ENCODE data around the gene MSX1.

Gene MSX1

DNA sequence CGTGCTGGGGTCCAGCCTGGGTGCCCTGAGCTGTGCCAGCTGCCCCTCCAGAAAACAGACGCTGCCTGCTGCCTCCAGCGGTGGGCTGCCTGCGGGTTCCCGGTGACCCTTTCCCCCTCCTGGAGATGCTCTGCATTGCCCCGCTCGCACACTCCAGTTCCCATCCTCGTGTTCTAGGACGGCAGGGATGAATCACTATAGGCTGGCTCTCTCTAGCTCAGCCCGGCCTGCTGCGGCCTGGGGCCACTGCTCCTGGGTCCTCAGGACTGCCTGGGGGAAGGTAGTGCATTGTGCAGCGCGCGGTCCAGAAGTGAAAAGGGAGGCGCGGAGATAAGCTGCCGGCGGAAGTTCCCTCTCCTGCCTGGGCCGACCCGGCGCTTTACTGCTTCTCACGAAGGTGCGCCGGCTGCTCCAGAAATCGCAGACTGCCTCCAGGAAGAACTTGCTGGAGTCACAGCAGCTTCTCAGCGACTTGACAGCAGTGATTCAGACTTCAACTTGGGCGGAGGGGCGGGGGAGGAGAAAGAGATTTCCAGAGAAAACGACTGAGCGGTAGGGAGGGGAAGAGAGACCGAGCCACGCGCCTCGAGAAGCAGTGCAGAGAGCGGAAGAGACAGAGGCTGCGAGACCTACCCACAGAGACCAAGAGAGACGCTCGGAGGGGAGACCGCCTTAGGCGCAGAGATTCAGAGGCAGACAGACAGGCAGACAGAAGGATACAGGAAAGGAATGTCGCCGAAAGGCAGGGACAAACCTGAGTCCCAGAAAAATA is 6.7 kb upstream of the MSX1 start:
- peak; percentile 65; the same call in 1 of the 2 replicates for TF ChIP-seq TAF1 (IDR thresholded peaks at IDR 0.05; ENCODE audit: borderline replicate concordance, insufficient read depth, low read length)
- TF ChIP-seq, protein P1, sequence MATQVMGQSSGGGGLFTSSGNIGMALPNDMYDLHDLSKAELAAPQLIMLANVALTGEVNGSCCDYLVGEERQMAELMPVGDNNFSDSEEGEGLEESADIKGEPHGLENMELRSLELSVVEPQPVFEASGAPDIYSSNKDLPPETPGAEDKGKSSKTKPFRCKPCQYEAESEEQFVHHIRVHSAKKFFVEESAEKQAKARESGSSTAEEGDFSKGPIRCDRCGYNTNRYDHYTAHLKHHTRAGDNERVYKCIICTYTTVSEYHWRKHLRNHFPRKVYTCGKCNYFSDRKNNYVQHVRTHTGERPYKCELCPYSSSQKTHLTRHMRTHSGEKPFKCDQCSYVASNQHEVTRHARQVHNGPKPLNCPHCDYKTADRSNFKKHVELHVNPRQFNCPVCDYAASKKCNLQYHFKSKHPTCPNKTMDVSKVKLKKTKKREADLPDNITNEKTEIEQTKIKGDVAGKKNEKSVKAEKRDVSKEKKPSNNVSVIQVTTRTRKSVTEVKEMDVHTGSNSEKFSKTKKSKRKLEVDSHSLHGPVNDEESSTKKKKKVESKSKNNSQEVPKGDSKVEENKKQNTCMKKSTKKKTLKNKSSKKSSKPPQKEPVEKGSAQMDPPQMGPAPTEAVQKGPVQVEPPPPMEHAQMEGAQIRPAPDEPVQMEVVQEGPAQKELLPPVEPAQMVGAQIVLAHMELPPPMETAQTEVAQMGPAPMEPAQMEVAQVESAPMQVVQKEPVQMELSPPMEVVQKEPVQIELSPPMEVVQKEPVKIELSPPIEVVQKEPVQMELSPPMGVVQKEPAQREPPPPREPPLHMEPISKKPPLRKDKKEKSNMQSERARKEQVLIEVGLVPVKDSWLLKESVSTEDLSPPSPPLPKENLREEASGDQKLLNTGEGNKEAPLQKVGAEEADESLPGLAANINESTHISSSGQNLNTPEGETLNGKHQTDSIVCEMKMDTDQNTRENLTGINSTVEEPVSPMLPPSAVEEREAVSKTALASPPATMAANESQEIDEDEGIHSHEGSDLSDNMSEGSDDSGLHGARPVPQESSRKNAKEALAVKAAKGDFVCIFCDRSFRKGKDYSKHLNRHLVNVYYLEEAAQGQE (IDR thresholded peaks at IDR 0.05; ENCODE audit: insufficient read depth in 1 of 2, low read depth in 2 of 2, low read length in 2 of 2) = no peak
- peak; percentile 61 for TF ChIP-seq FOXP2 (optimal IDR thresholded peaks at IDR 0.05; ENCODE audit: borderline replicate concordance, extremely low read depth, extremely low read length, insufficient read depth)

DNA sequence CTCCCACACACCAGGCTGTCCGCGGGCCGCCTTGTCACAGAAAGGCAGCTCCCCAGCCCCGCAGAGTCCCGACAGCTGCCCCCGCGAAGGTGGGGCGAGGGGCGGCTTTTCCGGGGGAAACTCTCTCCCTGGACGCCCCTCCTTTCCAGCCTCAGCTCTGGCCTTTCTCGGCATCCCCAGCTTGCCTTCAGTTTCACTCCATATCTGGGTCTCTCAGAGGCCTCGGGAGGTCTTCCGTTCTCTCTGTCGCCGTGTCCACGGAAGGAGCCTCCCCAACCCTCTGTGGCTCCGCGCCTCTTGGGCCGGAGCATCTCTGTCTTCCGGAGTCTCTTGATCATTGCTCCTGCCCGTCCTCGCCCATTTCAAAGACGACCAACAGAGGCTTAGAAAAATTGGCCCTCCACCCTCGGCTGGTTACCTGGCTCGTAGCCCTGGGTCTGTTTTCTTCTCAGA is 6.1 kb upstream of the MSX1 start:
- TF ChIP-seq TAF1 (IDR thresholded peaks at IDR 0.05; ENCODE audit: borderline replicate concordance, insufficient read depth, low read length) = no peak
- TF ChIP-seq SIN3A (IDR thresholded peaks at IDR 0.05; ENCODE audit: borderline replicate concordance, insufficient read depth, low read length) = no peak
- TF ChIP-seq, protein P1 (IDR thresholded peaks at IDR 0.05; ENCODE audit: insufficient read depth in 1 of 2, low read depth in 2 of 2, low read length in 2 of 2) = no peak
- TF ChIP-seq POLR2AphosphoS5 (IDR thresholded peaks at IDR 0.05; ENCODE audit: low read depth, low read length) = no peak
- TF ChIP-seq FOXP2 (optimal IDR thresholded peaks at IDR 0.05; ENCODE audit: borderline replicate concordance, extremely low read depth, extremely low read length, insufficient read depth) = no peak

DNA sequence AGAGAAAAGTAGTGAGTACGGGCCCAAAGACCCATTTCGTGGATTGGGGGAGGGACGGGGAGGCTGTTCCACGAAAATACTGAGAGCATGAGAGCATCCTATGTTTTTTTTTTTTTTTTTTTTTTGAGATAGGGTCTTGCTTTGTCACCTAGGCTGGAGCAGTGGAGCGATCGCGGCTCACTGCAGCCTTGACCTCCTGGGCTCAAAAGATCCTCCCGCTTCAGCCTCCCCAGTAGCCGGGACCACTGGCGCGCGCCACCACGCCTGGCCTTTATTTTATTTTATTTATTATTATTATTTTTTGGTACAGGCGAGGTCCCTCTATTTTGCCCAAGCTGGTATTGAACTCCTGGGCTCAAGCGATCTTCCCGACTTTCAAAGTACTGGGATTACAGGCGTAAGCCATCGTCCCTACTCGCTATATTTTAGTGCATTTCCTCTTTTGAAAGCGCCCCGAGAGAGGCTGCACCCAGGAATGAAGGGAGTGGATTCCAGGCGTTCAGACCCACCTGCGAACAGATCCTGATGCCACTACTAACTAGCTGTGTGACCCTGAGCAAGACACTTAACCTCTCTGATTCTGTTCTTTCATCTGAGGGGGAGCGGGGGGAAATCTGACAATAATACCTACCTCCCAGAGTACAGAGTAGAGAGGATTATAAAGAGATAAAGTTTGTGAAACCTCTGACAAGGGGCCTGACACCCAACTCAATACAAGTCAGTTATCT is 5.4 kb upstream of the MSX1 start:
- TF ChIP-seq TAF1 (IDR thresholded peaks at IDR 0.05; ENCODE audit: borderline replicate concordance, insufficient read depth, low read length) (no peak), POLR2AphosphoS5 (IDR thresholded peaks at IDR 0.05; ENCODE audit: low read depth, low read length) (no peak), SIN3A (IDR thresholded peaks at IDR 0.05; ENCODE audit: borderline replicate concordance, insufficient read depth, low read length) (no peak), FOXP2 (optimal IDR thresholded peaks at IDR 0.05; ENCODE audit: borderline replicate concordance, extremely low read depth, extremely low read length, insufficient read depth) (no peak)
- TF ChIP-seq, protein P1 (IDR thresholded peaks at IDR 0.05; ENCODE audit: insufficient read depth in 1 of 2, low read depth in 2 of 2, low read length in 2 of 2) = no peak

DNA sequence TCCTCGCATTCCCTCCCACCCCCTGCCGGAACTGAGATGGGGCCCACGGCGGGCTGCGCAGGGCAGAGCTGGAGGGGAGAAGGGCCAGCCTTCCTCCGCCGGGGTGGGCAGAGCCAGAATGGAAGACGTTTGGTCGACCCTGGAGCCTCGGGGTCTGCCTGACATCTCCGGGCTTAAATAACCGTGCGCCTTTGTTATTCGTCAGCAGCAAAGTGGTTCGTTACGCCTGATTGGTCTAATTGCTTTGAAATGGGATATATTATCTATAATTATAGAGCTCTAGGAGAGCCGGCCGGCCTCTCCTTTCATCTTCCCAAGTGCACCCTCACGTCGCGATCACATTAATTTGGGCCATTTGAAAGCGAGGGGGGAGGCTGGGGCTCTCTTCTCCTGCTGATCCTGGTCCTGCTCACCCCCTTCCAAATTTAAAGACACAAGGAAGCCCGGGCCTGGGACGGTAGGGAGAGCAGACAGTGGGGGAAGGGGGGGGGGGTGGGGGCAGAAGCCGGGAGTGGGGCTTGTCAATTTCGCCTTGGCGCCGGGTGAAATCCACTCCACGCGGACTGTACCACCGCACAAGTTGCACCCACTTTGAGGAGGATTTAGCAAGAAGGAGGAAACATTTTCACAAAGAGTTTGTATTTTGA is 4.7 kb upstream of the MSX1 start:
- TF ChIP-seq SIN3A (IDR thresholded peaks at IDR 0.05; ENCODE audit: borderline replicate concordance, insufficient read depth, low read length) (no peak), POLR2AphosphoS5 (IDR thresholded peaks at IDR 0.05; ENCODE audit: low read depth, low read length) (no peak), FOXP2 (optimal IDR thresholded peaks at IDR 0.05; ENCODE audit: borderline replicate concordance, extremely low read depth, extremely low read length, insufficient read depth) (no peak)
- TF ChIP-seq, protein P1 (IDR thresholded peaks at IDR 0.05; ENCODE audit: insufficient read depth in 1 of 2, low read depth in 2 of 2, low read length in 2 of 2) = no peak

All from PFSK-1 (cell line).